HEK293 (cell line): ENCODE data around the gene EVA1C.
A peak's percentile ranks its signal among the peaks of the same experiment; 100 is the strongest.

Source experiments
- BCL11B ChIP-seq: fragments of 450-650 bp; formaldehyde crosslinking; IDR thresholded peaks from 2 replicates; pipeline ENCODE4 v1.5.1; 2016; ENCODE audit warnings: low read depth, missing biosample characterization, missing genetic modification characterization
- GFI1B ChIP-seq: fragments of 450-650 bp; formaldehyde crosslinking; IDR thresholded peaks from 2 replicates; pipeline ENCODE4 v1.5.1; 2016; ENCODE audit warnings: missing biosample characterization, missing genetic modification characterization
- KLF10 ChIP-seq: fragments of 450-650 bp; IDR thresholded peaks from 2 replicates; pipeline ENCODE4 v1.5.1; 2018; ENCODE audit warnings: missing biosample characterization, mild to moderate bottlenecking, missing genetic modification characterization
- KLF16 ChIP-seq: fragments of 450-650 bp; formaldehyde crosslinking; IDR thresholded peaks from 2 replicates; pipeline ENCODE4 v1.5.1; 2017; ENCODE audit warnings: missing biosample characterization, missing genetic modification characterization
- RBAK ChIP-seq: fragments of 450-650 bp; formaldehyde crosslinking; IDR thresholded peaks from 2 replicates; pipeline ENCODE4 v1.5.1; 2016; ENCODE audit warnings: missing biosample characterization, missing genetic modification characterization
- SCRT2 ChIP-seq: fragments of 450-650 bp; formaldehyde crosslinking; IDR thresholded peaks from 2 replicates; pipeline ENCODE4 v1.5.1; 2016; ENCODE audit warnings: missing biosample characterization, missing genetic modification characterization
- ZFP3 ChIP-seq: fragments of 450-650 bp; formaldehyde crosslinking; IDR thresholded peaks from 2 replicates; pipeline ENCODE4 v1.5.1; 2016; ENCODE audit warnings: low read depth, missing biosample characterization, missing genetic modification characterization
- ZNF184 ChIP-seq: fragments of 450-650 bp; IDR thresholded peaks from 2 replicates; pipeline ENCODE4 v1.5.1; 2018; ENCODE audit warnings: missing biosample characterization, mild to moderate bottlenecking, missing genetic modification characterization
- ZNF274 ChIP-seq, 2 experiments: fragments of 200-500 bp in 1 of 2; fragments of 450-650 bp in 1 of 2; sonication (Bioruptor generic) in 1 of 2; formaldehyde crosslinking in 1 of 2; IDR thresholded peaks; 2 replicates each; pipeline versions ENCODE4 v1.5.1 to v1.6.1; 2014 to 2016; ENCODE audit warnings: borderline replicate concordance in 1 of 2, inconsistent platforms in 1 of 2, low read length in 1 of 2, missing biosample characterization in 1 of 2, missing genetic modification characterization in 1 of 2
- ZNF302 ChIP-seq: fragments of 450-650 bp; formaldehyde crosslinking; IDR thresholded peaks from 2 replicates; pipeline ENCODE4 v1.5.1; 2016; ENCODE audit warnings: missing biosample characterization, missing genetic modification characterization, low read depth
- ZNF341 ChIP-seq: fragments of 450-650 bp; formaldehyde crosslinking; IDR thresholded peaks from 2 replicates; pipeline ENCODE4; 2016; ENCODE audit warnings: low read depth, missing biosample characterization, missing genetic modification characterization
- ZNF404 ChIP-seq: fragments of 450-650 bp; formaldehyde crosslinking; IDR thresholded peaks from 2 replicates; pipeline ENCODE4 v1.5.1; 2017; ENCODE audit warnings: missing biosample characterization, missing genetic modification characterization
- ZNF530 ChIP-seq: fragments of 450-650 bp; formaldehyde crosslinking; IDR thresholded peaks from 2 replicates; pipeline ENCODE4 v1.5.1; 2016; ENCODE audit warnings: low read depth, missing biosample characterization, missing genetic modification characterization
- ZNF561 ChIP-seq: fragments of 450-650 bp; IDR thresholded peaks from 2 replicates; pipeline ENCODE4 v1.5.1; 2018; ENCODE audit warnings: missing biosample characterization, missing genetic modification characterization, borderline replicate concordance
- ZNF701 ChIP-seq: fragments of 450-650 bp; formaldehyde crosslinking; IDR thresholded peaks from 2 replicates; pipeline ENCODE4 v1.5.1; 2016; ENCODE audit warnings: missing biosample characterization, missing genetic modification characterization
- ZNF747 ChIP-seq: fragments of 450-650 bp; formaldehyde crosslinking; IDR thresholded peaks from 2 replicates; pipeline ENCODE4 v1.5.1; 2016; ENCODE audit warnings: missing biosample characterization, missing genetic modification characterization
- ZNF768 ChIP-seq: fragments of 450-650 bp; formaldehyde crosslinking; IDR thresholded peaks from 2 replicates; pipeline ENCODE4 v1.5.1; 2018; ENCODE audit warnings: missing biosample characterization, mild to moderate bottlenecking, missing genetic modification characterization
- ZNF776 ChIP-seq: fragments of 450-650 bp; formaldehyde crosslinking; IDR thresholded peaks from 2 replicates; pipeline ENCODE4 v1.5.0; 2017; ENCODE audit warnings: missing biosample characterization, missing genetic modification characterization, borderline replicate concordance
- ZNF792 ChIP-seq: fragments of 450-650 bp; formaldehyde crosslinking; IDR thresholded peaks from 2 replicates; pipeline ENCODE4 v1.5.1; 2016; ENCODE audit warnings: missing biosample characterization, missing genetic modification characterization
- TF ChIP-seq, protein P1 (sequence below): fragments of 450-650 bp; formaldehyde crosslinking; IDR thresholded peaks from 2 replicates; pipeline ENCODE4 v1.5.1; 2016; ENCODE audit warnings: missing biosample characterization, missing genetic modification characterization
- TF ChIP-seq, protein P2 (sequence below): fragments of 450-650 bp; formaldehyde crosslinking; IDR thresholded peaks from 2 replicates; pipeline ENCODE4 v1.5.1; 2017; ENCODE audit warnings: missing biosample characterization, missing genetic modification characterization
- TF ChIP-seq, protein P3 (sequence below): fragments of 450-650 bp; formaldehyde crosslinking; IDR thresholded peaks from 2 replicates; pipeline ENCODE4 v1.5.1; 2016; ENCODE audit warnings: missing biosample characterization, missing genetic modification characterization
- TF ChIP-seq, protein P4 (sequence below): fragments of 450-650 bp; formaldehyde crosslinking; IDR thresholded peaks from 2 replicates; pipeline ENCODE4 v1.5.1; 2017; ENCODE audit warnings: missing biosample characterization, mild to moderate bottlenecking, missing genetic modification characterization, moderate library complexity
- TF ChIP-seq, protein P5 (sequence below): fragments of 450-650 bp; formaldehyde crosslinking; IDR thresholded peaks from 2 replicates; pipeline ENCODE4 v1.5.1; 2016; ENCODE audit warnings: missing biosample characterization, missing genetic modification characterization, borderline replicate concordance
- TF ChIP-seq, protein P6 (sequence below): fragments of 450-650 bp; formaldehyde crosslinking; IDR thresholded peaks from 2 replicates; pipeline ENCODE4 v1.5.1; 2016; ENCODE audit warnings: missing biosample characterization, missing genetic modification characterization, low read depth

EVA1C gene

DNA sequence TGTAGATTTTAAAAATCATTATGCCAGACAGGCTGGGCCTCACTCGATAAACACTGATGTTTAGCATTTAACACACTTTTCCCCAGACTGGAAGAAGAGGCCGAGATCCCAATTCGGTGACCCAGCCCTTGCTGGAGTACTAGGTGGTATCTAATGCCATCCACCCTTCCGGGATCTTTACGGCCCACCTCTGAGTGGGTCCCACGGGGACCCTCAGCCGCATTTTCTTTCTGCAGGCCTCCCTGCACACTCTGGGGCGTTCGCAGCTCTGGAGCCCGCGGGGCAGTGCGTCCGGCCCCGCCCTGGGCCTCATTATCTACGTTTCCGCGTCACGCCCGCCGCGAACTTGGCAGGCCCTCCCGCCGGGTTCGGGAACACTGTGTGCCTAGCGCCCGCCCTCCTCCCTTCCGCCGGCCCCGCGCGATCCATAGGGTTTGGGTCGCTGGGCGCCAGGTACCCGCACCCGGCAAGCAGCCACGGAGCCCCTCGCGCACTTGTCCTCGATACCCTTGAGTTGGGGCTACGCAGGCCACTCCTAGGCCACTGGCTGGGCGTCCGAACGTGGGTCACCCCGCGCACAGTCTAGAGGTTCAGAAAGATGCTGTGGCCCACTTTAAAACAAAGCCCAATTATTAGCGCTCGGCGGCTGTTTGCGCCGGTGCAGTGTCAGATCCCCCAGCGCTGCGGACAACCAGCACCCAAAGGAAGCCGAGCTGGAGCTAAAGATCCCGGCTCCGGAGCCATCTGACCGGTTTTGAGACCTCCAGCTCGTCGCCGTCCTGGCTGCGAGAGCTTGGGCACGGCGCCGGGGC, 950 bp upstream of the EVA1C start (continued):
- no peak for TF ChIP-seq ZNF404
- TF ChIP-seq, protein P1, sequence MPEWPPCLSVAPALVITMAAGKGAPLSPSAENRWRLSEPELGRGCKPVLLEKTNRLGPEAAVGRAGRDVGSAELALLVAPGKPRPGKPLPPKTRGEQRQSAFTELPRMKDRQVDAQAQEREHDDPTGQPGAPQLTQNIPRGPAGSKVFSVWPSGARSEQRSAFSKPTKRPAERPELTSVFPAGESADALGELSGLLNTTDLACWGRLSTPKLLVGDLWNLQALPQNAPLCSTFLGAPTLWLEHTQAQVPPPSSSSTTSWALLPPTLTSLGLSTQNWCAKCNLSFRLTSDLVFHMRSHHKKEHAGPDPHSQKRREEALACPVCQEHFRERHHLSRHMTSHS, result no peak
- TF ChIP-seq BCL11B (tag by site-specific recombination), result no peak
- 0 out of 2 replicates have a peak, but pooled peaks have one; percentile 15 for TF ChIP-seq ZNF302
- no peak for TF ChIP-seq SCRT2 (tag by site-specific recombination)
- no peak for TF ChIP-seq ZNF561 (tag by site-specific recombination)
- TF ChIP-seq ZNF274 (IDR thresholded peaks at IDR 0.05; ENCODE audit: low read length), result no peak
- TF ChIP-seq ZNF274 (tag by site-specific recombination; IDR thresholded peaks at IDR 0.05; ENCODE audit: borderline replicate concordance), result no peak
- peak; percentile 91 for TF ChIP-seq ZNF341 (tag by site-specific recombination)
- peak; percentile 8; the same call in 1 of the 2 replicates for TF ChIP-seq ZNF184 (tag by site-specific recombination)
- TF ChIP-seq, protein P2, sequence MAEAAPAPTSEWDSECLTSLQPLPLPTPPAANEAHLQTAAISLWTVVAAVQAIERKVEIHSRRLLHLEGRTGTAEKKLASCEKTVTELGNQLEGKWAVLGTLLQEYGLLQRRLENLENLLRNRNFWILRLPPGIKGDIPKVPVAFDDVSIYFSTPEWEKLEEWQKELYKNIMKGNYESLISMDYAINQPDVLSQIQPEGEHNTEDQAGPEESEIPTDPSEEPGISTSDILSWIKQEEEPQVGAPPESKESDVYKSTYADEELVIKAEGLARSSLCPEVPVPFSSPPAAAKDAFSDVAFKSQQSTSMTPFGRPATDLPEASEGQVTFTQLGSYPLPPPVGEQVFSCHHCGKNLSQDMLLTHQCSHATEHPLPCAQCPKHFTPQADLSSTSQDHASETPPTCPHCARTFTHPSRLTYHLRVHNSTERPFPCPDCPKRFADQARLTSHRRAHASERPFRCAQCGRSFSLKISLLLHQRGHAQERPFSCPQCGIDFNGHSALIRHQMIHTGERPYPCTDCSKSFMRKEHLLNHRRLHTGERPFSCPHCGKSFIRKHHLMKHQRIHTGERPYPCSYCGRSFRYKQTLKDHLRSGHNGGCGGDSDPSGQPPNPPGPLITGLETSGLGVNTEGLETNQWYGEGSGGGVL (tag by site-specific recombination), result peak; percentile 70
- no peak for TF ChIP-seq ZNF768 (tag by site-specific recombination)
- TF ChIP-seq, protein P3, sequence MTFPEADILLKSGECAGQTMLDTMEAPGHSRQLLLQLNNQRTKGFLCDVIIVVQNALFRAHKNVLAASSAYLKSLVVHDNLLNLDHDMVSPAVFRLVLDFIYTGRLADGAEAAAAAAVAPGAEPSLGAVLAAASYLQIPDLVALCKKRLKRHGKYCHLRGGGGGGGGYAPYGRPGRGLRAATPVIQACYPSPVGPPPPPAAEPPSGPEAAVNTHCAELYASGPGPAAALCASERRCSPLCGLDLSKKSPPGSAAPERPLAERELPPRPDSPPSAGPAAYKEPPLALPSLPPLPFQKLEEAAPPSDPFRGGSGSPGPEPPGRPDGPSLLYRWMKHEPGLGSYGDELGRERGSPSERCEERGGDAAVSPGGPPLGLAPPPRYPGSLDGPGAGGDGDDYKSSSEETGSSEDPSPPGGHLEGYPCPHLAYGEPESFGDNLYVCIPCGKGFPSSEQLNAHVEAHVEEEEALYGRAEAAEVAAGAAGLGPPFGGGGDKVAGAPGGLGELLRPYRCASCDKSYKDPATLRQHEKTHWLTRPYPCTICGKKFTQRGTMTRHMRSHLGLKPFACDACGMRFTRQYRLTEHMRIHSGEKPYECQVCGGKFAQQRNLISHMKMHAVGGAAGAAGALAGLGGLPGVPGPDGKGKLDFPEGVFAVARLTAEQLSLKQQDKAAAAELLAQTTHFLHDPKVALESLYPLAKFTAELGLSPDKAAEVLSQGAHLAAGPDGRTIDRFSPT (tag by site-specific recombination), result no peak
- no peak for TF ChIP-seq ZNF776 (tag by site-specific recombination)
- no peak for TF ChIP-seq ZNF792 (tag by site-specific recombination)
- TF ChIP-seq, protein P4, sequence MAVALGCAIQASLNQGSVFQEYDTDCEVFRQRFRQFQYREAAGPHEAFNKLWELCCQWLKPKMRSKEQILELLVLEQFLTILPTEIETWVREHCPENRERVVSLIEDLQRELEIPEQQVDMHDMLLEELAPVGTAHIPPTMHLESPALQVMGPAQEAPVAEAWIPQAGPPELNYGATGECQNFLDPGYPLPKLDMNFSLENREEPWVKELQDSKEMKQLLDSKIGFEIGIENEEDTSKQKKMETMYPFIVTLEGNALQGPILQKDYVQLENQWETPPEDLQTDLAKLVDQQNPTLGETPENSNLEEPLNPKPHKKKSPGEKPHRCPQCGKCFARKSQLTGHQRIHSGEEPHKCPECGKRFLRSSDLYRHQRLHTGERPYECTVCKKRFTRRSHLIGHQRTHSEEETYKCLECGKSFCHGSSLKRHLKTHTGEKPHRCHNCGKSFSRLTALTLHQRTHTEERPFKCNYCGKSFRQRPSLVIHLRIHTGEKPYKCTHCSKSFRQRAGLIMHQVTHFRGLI (tag by site-specific recombination), result no peak; the same call in 1 of the 2 replicates
- TF ChIP-seq KLF10 (tag by site-specific recombination), result no peak; the same call in 1 of the 2 replicates
- TF ChIP-seq, protein P5, sequence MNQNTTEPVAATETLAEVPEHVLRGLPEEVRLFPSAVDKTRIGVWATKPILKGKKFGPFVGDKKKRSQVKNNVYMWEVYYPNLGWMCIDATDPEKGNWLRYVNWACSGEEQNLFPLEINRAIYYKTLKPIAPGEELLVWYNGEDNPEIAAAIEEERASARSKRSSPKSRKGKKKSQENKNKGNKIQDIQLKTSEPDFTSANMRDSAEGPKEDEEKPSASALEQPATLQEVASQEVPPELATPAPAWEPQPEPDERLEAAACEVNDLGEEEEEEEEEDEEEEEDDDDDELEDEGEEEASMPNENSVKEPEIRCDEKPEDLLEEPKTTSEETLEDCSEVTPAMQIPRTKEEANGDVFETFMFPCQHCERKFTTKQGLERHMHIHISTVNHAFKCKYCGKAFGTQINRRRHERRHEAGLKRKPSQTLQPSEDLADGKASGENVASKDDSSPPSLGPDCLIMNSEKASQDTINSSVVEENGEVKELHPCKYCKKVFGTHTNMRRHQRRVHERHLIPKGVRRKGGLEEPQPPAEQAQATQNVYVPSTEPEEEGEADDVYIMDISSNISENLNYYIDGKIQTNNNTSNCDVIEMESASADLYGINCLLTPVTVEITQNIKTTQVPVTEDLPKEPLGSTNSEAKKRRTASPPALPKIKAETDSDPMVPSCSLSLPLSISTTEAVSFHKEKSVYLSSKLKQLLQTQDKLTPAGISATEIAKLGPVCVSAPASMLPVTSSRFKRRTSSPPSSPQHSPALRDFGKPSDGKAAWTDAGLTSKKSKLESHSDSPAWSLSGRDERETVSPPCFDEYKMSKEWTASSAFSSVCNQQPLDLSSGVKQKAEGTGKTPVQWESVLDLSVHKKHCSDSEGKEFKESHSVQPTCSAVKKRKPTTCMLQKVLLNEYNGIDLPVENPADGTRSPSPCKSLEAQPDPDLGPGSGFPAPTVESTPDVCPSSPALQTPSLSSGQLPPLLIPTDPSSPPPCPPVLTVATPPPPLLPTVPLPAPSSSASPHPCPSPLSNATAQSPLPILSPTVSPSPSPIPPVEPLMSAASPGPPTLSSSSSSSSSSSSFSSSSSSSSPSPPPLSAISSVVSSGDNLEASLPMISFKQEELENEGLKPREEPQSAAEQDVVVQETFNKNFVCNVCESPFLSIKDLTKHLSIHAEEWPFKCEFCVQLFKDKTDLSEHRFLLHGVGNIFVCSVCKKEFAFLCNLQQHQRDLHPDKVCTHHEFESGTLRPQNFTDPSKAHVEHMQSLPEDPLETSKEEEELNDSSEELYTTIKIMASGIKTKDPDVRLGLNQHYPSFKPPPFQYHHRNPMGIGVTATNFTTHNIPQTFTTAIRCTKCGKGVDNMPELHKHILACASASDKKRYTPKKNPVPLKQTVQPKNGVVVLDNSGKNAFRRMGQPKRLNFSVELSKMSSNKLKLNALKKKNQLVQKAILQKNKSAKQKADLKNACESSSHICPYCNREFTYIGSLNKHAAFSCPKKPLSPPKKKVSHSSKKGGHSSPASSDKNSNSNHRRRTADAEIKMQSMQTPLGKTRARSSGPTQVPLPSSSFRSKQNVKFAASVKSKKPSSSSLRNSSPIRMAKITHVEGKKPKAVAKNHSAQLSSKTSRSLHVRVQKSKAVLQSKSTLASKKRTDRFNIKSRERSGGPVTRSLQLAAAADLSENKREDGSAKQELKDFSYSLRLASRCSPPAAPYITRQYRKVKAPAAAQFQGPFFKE (tag by site-specific recombination), result peak; percentile 90
- TF ChIP-seq ZFP3 (tag by site-specific recombination), result no peak
- TF ChIP-seq GFI1B (tag by site-specific recombination), result no peak
- TF ChIP-seq ZNF701 (tag by site-specific recombination), result no peak
- peak; percentile 54; the same call in 1 of the 2 replicates for TF ChIP-seq KLF16 (tag by site-specific recombination)
- no peak for TF ChIP-seq ZNF747 (tag by site-specific recombination)
- no peak for TF ChIP-seq RBAK (tag by site-specific recombination)
- no peak for TF ChIP-seq ZNF530 (tag by site-specific recombination)
- TF ChIP-seq, protein P6, sequence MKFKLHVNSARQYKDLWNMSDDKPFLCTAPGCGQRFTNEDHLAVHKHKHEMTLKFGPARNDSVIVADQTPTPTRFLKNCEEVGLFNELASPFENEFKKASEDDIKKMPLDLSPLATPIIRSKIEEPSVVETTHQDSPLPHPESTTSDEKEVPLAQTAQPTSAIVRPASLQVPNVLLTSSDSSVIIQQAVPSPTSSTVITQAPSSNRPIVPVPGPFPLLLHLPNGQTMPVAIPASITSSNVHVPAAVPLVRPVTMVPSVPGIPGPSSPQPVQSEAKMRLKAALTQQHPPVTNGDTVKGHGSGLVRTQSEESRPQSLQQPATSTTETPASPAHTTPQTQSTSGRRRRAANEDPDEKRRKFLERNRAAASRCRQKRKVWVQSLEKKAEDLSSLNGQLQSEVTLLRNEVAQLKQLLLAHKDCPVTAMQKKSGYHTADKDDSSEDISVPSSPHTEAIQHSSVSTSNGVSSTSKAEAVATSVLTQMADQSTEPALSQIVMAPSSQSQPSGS, result no peak
